Measurements from ENCODE around the gene PAK5.

Gene PAK5

DNA sequence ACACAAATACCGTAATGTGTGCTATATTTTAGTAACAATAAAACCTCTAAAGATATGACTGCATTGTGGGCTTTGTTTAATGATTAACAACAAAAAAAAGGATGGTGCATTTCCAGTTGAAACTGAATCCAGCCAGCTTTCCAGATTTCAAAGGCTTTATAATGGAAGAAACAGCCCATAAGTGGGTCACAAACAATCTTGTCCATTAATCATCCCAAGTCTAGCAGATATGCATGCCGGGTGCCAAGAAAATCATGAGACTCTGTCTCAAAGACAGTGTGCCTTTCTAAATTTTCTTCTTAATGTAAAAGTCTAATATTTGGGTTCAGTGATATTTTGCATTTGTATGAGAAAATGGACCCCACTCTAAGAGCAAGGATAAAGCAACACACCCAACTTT, 345.1 kb downstream of the PAK5 start:
- DNase-seq (no peak), ATAC-seq (no peak)

- DNase-seq (no peak), ATAC-seq (no peak)
Observed at GRCh38 chr20:9492067-9492466, 346.8 kb downstream of the PAK5 start.

DNA sequence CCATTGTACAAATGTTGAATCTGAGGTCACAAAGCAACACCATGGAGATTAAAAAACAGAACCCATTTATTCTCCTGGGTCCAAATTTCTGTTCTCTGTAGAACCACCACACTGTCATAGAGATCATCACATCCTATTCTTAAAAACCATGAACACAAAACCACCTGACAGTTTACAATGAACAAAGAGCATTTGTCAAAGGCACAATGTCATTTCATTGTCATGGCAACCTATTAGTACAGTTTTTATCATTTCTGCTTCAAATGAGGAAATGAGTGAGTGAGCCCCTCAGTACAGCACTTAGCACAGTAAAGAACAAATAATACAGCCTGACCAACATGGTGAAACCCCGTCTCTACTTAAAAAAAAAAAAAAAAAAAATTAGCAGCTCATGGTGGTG, 347.6 kb downstream of the PAK5 start:
- DNase-seq = no peak
- no peak for ATAC-seq

- no peak for ATAC-seq
Observed at GRCh38 chr20:9490631-9491030, 348.2 kb downstream of the PAK5 start.

DNA sequence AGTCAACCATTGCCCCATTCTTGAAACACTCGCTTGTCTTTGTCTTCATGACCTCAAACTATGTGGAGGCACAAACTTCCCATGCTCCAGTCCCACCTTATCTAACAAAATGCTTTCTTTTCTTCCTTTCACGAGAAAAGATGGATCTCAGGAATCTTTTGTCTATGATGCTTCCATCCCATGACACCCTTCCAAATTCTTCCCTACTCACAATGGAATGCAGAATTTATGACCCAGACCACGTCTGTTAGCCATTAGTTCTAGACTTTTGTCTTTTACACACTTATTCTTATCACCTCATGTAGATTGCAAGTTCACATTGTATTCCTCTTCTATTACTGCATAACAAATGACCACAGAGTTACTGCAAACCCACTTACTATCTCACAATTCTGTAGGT, 348.7 kb downstream of the PAK5 start:
- no peak for DNase-seq
- no peak for ATAC-seq

More at GRCh38 chr20:9490631-9491030, 348.2 kb downstream of the PAK5 start:
- DNase-seq = no peak

GRCh38 chr20:9488063-9488462, 350.8 kb downstream of the PAK5 start:
- DNase-seq (no peak), ATAC-seq (no peak)

Measured in stimulated activated naive CD8-positive, alpha-beta T cell treated with anti-CD3 and anti-CD28 coated beads, Interleukin-15, Interleukin-2, amounts not matched to agents 100 U/mL and 50 U/mL, for 24 hours (primary cell).